LoVo (cell line): ENCODE results near the gene CNRIP1.
"Not testable (repeated sequence)": the region's sequence is repeated elsewhere in the genome, so short reads cannot be mapped to it uniquely, and the experiment has no call there.

Source experiments
- DNase-seq: peaks from one replicate; pipeline ENCODE4 v3.0.0-alpha.2; 2016; ENCODE audit warnings: low spot score

CNRIP1 gene

DNA sequence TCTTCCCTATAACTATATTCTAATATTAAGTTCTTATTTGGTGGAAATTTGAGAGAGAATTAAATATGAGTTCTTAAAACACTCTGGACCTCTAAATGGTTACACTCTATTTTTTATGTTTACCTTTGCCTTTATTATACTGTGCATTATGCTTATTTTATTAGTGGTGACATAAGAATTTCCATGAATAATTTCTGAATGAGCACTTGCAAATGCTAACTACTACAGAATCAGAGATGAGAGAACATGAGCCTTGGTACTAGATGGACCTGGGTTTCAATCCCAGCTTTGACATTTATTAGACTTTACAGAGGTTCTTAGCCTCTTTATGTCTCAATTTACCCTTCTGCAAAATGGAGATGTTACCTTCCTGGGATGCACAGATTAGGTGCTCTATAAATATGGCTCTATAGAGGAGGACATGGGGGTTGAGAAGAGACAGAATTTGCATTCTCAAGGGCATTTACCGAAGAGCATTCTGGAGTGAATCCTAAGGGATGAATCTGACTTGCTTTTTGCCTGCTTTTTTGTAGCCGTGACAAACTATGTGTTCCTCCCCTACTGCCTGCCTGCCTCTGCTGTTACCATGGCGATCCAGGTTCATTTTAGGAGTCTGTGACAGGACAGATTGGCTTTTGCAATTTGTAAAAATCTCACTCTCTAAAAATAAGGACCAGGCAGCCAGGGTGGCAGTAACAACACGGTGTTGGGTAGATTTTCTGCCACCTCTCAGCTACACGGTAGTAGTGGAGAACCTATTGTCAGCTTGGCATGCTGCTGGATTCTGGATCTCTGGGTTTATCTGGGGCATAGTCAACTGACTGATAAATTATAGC is 20.7 kb upstream of the CNRIP1 start:
- DNase-seq: no peak

DNA sequence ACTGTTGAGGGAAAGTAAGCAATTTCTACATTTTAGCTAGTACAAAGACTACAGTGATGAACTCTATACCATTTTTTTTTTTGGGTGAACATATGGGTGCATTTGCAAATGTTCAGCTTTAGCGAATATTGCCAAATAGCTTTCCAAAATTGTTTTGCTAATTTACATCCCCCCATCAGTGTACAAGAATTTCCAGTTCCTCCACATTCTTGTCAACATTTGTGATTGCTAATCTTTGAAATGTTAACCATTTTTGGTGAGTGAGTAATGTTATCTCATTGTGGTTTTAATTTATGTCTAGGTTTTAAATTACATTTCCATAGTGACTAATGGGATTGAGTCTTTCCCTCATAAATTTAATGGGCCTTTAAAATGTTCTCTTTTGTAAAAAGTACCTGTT is 16.4 kb upstream of the CNRIP1 start:
- no peak for DNase-seq

DNA sequence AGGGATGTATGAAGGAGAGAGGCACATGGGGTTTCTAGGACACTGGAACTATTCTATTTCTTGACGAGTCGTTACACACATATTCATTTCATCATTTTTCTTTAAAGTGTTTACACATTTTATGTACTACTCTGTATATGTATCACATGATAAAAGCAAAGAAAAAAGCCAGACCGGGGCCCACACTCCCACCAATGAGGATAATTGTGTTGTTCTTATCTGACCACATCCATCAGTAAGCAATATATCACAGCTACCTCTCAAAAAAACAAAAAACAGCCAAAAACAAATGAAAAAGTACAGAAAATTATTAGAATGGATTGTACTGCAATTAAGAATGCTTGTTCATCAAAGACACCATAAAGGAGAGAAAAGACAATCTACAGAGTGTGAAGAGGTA is 14.2 kb upstream of the CNRIP1 start:
- DNase-seq: no peak

DNA sequence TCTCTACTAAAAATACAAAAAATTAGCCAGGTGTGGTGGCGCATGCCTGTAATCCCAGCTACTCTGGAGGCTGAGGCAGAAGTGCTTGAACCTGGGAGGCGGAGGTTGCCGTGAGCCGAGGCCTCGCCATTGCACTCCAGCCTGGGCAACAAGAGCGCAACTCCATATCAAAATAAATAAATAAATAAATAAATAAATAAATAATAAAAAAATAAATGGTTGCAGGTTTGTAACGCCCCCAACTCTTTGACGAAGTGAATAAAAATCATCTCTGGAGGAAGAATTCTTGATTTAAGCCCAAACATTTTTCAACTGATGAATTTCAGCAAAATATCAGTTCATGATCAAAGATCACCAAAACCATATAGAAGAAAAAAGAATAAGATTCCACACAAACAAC is 13.3 kb upstream of the CNRIP1 start:
- DNase-seq: no peak

GRCh38 chr2:68330691-68331090 is 10.9 kb upstream of the CNRIP1 start:
- DNase-seq: no peak

GRCh38 chr2:68328901-68329300 is 9.2 kb upstream of the CNRIP1 start:
- no peak for DNase-seq

GRCh38 chr2:68325056-68325455 is 5.3 kb upstream of the CNRIP1 start:
- DNase-seq: no peak

GRCh38 chr2:68320118-68320641 is 431 bp upstream of the CNRIP1 start:
- no peak for DNase-seq

- no peak for DNase-seq
Measured at GRCh38 chr2:68318914-68319397, 793 bp downstream of the CNRIP1 start.

DNA sequence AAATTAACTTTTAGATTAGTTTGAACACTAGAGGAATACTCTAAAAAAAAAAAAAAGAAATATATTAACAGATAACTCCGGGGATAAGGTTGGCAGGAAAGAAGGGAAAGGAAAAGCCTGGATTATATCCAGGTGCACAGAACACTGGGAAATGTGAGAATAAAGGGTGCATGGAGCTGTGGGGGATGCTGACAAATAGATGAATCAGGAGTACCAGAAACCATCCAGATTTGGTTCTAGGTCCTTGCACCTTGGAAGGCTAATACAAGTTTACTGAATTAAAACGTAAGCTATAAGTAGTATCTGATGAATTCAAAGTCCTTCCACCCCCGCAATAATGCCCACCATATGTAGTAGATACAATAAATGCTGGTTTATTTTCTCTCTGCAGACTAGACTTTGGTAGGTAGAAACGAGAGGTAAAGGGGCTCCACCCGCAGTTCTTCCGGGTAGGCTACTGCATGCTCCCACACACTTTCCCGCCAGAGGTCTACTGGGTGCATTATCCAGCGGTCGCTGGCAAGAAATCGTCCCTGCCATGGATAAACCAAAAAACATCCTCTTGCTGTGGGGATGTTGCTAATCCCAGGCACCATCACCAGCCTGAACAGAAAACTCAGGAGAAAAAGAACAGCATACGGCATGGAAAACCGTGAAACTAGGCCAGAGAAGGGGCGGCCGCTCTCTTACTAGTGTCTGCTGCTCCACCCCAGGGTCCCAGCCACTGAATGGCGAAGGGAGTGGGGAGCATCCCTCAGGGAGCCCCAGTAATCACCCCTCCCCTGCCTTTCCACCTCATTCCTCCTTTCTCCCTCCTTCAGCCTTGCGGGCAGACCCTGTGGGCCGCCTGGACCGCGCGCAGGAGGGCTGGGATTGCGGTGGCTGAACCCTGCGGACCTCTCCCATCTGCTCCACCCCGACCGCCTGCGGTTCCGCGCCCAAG is 1.5 kb downstream of the CNRIP1 start:
- no peak for DNase-seq

DNA sequence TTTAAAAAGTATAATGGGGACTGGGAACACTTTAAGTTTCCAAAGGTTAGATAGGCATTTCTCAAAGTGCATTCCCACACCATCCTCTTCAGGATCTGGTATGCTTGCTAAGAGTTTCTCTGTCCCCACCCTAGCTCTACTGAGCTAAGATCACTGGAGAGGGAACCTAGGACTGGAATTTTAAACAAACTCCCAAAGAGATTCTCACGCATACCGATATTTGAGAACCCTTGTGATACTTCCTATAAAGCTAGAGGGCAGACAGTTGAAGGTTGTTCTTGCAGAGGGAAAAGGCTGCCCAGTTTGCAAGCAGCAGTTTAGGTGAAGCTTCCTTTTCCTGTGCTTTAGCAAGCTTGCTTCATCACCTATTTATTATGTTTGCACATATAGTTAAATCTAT is 3.6 kb downstream of the CNRIP1 start:
- no peak for DNase-seq

DNA sequence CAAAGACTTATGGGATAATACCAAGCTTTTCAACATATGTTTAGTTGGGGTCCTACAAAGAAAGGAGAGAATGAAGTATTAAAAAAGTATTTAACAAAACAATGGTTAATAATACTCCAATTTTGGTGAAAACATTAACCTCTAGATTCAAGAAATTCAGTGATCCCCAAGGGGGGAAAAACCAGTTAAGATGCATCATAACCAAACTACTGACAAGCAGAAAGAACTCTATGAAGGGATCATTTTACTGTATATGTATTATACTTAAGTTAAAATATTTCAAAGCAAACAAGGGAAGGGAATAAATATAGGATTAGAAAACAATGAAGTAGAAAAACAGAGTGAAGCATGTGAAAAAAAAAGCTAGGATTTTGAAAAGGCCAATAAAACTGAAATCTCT is 8.7 kb downstream of the CNRIP1 start:
- no peak for DNase-seq

GRCh38 chr2:68309426-68309825 is 10.3 kb downstream of the CNRIP1 start:
- no peak for DNase-seq

GRCh38 chr2:68303902-68304272 is 15.9 kb downstream of the CNRIP1 start:
- DNase-seq: not testable (repeated sequence)

- no peak for DNase-seq
Measured at GRCh38 chr2:68303033-68303901, 16.5 kb downstream of the CNRIP1 start.

- DNase-seq: no peak
Measured at GRCh38 chr2:68302281-68302875, 17.4 kb downstream of the CNRIP1 start.

DNA sequence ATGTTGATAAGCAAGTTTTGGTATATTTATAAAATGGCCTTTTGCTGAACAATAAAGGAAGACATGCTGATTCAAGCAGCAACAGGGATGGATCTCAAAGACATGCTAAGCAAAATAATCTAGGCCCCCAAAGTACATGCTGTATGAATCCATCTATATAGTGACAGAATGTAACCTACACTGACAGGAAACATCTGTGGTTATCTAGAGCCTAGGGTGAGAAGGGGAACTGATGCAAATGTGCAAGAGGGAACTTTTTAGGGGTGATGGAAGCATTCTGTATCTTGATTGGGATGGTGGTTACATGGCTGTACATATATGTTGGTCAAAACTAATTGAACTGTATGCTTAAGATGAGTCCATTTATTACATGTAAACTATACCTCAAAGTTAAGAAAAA is 24.2 kb downstream of the CNRIP1 start:
- no peak for DNase-seq

- no peak for DNase-seq
Measured at GRCh38 chr2:68294913-68295312, 24.8 kb downstream of the CNRIP1 start.

GRCh38 chr2:68294187-68294586 is 25.6 kb downstream of the CNRIP1 start:
- DNase-seq: no peak

- DNase-seq: no peak
Measured at GRCh38 chr2:68293755-68294154, 26.0 kb downstream of the CNRIP1 start.

DNA sequence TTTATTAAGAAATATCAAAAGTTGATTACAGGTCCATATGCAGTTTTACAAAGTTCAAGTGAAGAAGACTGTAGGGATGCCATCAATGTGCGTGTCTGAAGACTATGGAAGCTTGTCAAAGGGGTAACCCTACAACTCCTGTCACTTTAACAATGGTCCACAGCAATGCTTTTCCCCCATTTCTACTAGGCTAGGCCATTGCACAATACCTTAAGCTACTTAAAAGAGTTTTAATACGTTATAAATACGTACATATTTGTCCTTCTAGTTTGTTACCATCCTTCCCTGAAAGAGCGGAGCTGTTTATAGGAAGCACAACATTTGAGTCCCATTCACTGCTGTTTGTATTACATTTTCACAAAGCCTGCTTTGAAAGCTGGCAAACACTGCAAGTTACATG is 26.7 kb downstream of the CNRIP1 start:
- no peak for DNase-seq
